Measurements from ENCODE around the gene F12.
A peak's percentile ranks its signal among the peaks of the same experiment; 100 is the strongest.

F12 gene

DNA sequence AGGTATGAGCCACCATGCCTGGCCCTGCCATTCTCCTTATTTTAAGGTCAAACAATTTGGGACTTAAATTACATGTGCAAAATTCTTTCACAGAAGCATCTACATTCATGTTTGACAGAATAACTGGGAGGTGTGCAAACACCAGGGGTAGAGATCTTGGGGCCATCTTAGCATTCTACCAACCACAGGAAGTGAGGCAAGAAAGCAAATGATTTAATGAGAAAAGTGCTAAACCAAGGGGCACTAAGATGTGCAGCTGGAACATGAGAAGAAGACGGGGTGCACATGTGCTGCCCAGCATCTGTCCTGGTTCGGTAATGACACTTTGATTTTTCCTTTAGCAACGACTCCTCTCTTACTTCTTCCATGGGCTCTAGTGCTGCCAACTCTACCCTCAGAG, 1.2 kb upstream of the F12 start:
- no peak for DNase-seq

DNA sequence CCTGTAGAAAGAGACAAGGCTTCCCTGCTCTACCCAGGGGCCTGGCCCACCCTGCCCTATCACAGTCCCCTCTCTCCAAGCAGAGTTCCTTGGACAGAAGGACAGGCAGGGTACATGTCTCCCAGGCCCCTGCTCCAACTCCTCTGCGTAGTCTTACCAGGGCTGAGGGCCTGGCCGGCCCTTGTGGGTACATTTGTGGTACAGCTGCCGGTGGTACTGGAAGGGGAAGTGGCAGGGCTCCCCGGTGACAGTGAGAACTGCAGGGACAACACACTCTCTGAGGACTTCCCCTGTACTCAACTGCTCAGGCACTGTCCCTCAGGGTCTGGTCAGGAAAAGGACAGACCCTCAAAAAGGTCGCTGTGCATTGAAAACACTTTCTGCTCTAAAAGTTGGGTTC, 3.6 kb downstream of the F12 start:
- DNase-seq = no peak

DNA sequence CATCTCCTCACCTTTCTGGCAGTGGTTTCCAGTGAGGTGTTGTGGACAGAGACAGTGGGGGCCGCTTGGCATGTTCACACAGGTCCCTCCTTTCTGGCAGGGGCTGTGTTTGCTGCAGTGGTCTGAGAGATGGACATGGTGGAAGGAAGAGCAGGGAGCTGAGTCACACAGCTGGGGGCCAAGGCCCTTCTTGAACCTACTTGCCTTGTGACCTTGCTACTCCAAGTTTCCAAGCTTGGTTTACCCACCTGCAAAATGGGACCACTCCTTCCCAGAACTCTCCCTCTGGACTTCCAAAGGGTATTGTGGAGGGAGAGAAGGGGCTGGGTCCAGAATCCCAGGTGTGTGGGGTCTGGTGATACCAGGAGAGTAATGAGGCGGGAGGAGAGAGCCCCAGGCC, 4.1 kb downstream of the F12 start:
- DNase-seq = no peak

DNA sequence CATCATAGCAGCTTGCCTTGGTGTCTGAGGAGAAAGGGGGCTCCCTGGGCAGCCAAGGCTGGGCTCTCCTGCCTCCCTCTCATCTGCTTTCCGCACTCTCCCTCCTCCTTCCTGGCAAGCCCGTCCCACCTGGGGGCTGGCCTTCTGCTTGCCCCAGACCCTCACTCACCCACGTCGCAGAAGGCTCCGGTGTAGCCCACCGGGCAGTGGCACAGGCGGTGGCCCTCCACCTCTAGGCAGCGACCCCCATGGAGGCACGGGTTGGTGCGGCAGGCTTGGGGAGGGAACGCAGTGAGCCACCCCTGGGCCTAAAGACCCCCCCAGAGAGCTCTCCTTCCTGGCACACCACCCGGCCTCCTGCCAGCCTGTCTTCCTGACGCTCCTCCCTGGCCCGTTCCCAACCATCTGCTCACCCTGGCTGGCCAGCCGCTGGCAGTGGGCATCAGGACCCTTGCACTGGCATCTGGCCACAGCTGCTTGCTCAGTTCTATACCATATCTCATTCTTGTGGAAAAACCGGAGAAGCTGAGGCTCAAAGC, 4.7 kb downstream of the F12 start:
- DNase-seq = no peak

DNA sequence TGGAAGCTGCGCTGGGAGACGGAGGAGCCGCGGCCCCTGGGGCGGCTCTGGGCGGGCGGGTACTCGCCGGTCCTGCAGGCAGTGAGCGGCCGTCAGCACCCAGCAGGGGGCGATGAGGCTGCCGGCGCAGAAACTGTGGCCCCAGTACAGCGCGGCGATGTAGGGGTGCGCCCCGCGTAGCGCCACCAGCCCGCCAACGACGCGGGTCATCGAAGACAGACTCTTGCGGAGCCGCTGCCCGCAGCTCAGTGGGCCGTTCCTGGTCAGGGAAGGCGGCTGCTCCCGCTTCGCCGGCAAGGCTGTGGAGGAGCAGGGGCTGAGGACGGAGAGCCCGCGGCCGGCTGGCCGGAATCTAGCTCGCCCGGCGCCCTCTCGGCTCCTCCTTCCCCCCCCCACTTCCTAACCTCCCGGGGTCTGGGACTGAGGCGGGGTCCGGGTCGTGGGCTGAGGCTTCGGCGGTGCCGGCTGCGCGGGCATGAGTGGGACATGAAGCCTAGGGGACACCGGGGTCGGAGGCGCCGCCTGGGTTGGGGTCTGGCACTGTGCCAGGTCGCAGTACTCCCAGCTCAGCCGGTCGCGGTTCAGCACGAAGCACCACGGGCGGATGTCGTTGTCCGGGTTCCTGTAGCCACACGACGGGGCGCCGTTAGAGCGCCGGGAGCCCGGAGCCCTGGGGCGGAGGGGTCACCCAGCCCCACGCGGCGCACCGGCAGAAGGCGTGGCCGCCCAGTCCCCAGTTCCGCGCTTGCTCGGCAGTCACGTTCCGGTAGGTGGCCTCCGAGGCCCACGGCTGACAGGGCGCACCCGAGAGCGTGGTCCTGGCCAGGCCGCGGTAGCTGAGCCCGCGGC, 5.3 kb downstream of the F12 start:
- DNase-seq = peak; percentile 77

DNA sequence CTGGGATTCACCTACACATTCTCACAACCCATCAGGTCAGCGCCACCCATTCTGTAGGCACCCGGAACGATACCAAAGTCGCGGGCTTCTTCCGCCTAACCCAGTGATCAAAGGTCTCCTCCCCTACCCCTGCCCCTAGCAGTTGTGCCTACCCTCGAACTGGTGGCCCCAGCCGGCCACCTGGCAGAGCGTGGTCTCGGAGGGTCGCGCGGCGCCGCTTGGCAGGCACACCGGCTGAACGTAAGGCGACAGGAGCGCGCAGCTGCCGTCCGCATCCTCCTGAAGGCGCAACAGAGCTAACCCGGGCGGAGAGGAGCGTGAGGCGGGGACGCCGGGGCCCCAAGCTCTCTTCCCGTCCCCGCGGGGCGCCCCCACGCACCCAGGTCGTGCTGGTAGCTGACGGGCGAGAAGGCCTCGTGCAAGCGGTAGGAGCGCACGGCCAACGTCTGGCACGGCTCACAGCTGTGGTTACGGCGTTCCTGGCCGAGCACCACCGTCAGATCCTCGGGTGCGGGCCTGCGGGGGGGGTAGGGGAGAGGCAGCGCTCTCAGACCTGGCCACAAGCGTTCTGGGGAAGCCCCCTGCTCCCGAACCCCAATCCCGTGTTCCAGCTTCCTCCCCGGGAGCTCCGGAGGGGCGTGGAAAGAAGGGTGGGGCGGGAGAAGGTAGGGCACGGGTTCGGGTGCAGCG, 6.1 kb downstream of the F12 start:
- peak; percentile 45 for DNase-seq

DNA sequence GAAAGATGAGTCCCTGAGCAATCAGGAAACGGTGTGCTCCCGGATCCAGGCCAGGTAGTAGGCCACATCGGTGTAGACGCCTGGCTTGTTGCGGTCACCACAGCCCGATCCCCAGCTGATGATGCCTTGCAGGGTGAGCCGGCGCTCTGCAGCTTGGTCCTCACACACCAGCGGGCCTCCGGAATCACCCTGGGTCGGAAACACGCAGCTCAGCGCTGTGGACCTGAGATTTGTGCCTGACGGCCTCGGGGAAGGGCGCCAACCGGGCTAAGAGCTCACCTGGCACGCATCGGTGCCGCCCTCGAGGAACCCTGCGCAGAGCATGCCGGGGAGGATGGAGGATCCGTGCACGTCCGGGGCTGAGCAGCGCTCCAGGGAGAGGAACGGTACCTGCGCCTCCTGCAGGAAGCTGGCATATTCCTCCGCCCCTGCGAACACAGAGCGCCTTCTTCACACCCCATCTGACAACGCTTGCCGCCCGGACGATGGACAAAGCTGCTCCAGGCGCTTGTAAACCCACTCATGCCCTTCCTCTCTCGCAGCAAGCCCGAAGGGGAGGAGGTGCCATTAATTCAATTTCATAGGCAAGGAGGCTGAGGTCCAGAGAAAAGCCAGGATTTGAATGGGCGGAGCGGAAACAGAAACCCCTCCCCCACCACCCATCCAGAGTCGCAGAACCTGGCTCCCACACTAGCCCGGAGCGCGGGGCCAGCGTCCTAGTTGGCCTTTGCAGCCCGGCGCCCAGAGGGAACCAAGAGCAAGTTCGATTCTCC, 6.9 kb downstream of the F12 start:
- peak; percentile 43 for DNase-seq

DNA sequence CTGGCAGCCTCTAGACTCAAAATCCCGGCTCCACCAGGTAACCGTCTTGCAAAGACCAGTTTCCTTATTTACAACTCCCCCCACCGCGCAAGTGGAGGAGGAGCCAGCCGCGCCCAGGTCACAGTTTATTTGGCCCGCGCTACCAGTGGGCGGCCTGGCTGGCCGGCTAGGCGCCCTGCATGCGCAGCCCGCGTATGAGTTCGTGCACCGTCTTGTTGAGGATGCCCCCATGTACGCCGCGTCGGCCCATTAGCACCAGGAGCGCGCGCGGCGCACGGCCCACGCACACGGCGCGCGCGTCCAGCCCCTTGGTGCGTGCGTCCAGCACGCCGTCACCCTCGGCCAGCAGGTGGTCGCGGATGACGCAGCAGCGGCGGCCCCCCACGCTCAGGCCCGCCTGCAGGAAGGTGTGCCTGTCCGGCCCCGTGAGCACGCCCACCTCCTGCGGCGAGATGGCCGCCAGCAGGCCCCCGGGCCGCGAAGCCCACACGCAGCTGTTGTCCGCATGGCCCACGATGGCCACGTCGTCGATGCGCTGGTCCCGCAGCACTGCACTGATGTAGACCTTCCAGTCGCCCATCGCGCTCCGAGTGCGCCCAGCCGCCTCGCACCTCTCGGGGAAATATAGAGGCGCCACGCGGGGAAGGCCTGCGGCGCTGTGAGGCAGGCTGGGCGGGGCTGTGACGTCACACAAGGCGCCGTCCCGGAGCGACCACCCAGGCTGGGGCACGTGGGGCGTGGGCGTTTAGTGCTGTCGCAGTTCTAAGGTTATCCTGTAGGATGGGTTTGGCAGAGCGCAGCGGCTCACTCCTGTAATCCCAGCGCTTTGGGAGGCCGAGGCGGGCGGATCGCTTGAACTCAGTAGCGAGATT, 9.1 kb downstream of the F12 start, which contains the start of gene PFN3:
PFN3 (minus strand) TSS at position 665 of the 872 bp plus-strand sequence; CDS start at position 580, 85 bp downstream.
- no peak for DNase-seq

DNA sequence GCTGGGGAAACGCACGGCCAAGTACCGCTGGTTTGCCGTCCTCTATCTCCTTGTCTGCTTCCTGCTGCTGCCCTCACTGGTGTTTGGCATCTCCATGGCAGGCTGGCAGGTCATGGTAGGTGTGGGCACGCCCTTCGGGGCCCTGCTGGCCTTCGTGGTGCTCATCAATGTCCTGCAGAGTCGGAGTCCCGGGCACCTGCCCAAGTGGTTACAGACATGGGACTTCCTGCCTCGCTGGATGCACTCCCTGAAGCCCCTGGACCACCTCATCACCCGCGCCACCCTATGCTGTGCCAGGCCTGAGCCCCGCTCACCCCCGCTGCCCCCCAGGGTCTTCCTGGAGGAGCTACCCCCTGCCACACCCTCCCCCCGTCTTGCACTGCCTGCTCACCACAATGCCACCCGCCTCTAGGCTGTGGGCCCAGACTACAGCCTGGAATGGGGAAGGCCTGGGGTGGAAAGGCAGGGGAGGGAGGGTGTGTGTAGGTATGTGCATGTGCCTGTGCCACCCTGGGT, 11.4 kb downstream of the F12 start:
- no peak for DNase-seq

DNA sequence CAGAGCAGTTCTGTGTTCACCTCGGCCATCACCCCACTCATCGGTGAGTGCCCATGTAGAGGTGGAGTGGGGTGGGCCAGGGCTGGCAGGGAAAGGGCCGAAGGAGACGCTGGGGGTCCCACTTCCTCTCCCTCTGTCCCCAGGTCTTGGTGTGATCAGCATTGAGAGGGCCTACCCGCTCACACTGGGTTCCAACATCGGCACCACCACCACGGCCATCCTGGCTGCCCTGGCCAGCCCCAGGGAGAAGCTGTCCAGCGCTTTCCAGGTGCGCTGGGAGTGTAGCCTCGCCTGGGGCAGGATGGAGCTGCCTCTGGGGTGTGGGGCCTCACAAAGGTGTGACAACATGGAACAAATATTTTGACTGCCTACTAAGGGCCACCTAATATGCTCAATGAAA, 12.6 kb downstream of the F12 start:
- DNase-seq = no peak

DNA sequence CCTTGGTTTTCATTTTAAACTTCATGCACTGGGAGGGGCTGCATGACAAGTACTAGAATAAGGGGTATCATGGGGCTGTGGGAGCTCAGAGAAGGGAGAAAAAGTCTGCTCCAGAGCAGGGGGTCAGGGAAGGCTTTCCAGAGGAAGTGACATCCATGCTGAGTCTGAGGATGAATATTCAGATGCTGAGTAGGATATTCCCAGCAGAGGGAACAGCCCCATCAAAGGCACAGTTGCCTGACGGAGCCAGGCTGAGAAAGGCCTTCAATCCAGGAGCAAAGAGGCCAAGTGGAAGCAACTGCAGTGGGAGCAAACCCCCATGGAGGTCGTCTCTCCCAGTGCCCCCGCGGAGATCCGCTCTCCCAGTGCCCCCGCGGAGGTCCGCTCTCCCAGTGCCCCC, 13.3 kb downstream of the F12 start:
- no peak for DNase-seq

DNA sequence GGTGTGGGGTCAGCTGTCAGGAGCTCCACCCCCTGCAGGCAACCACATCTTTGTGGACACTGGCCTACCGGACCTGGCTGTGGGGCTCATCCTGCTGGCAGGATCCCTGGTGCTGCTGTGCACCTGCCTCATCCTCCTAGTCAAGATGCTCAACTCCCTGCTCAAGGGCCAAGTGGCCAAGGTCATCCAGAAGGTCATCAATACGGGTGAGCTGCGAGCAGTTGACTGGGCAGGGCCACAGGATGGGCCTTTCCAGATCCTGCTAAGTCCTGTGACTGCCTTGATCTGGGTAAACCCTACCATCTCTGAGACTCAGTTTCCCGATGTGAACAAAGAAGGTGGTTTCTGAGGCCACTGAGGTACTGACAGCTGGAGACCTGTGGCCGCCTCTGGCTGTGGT, 15.4 kb downstream of the F12 start:
- DNase-seq = no peak

DNA sequence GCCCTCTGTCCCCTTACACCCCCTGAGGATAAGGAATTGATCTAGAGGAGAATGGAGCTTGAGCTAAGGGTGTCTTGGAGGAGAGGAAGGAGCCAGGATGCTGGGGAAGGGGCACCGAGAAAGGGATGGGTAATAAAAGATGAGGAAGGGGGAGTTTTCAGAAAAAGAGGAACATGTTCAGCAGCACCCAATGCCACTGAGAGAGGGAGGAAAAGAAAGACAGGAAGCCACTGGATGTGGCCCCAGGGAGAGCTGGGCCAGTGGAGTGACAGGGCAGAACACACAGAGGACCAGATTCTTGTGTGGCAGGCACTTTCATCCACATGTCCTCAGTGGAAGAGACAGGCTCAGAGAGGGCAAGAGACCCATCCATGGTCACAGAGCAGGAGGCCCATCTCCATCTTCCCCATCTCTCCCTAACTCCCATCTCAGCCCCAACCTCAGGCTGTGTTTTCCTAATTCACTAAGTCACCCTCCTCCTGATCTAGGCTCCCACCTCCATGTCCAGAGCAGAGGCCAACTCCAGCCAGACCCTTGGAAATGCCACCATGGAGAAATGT, 16.1 kb downstream of the F12 start:
- DNase-seq = no peak

DNA sequence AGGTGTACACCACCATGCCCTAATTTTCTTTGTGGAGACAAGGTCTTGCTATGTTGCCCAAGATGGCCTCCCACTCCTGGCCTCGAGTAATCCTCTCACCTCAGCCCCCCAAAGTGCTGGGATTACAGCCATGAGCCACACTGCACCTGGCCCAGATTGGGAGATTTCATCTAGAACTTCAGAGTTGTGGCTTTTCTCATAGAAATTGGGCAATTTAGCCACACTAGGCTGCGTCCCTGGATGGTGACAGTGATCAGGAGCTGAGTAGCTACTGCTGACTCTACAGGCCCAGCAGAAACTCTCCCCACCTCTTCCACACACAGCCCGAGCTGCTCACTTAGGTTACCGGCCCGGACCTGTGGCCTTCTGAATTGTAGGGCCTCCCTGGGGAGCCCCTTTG, 16.6 kb downstream of the F12 start:
- no peak for DNase-seq

DNA sequence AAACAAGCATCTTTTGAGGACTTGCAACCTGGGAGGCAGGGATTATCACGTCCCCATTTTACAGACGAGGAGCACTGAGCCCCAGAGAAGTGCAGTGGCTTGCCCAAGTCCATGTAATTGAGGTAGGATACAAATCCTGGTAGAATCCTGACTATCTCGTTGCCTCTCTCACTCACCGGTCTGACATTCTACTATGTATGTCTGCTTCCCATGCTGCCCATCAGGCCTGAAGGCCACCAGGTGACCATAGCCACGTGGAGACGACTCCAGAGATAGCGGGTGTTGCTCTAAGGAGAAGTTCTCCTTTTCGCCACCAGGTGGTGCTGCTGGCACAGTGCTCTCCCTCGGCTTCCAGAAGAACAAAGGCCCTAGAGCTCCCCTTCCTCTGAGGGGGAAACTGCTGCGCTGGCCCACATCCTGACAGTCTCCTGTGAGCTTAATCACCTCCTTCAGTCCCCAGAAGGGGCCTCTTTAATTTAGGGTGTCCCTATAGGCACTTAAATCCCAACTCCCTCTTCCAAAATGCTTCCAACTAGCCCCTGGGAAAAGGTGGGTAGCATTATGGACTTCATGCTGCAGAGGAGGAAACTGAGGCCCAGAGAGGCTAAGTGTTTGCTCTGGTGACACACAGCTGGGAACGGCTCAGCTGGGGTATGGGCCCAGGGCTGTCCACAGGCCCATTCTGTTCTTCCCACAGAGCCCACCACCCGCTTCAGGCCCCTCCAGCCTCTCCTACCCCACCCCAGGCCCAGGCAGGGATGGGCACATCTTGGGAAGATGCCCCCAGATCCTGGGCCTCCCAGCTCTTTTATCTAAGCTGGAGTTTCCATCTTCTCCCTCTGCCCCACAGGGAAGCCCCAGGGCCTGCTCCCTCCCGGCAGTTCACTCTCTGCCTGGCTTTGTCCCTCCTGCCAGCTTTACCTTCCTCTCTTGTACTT, 18.7 kb downstream of the F12 start:
- DNase-seq = peak; percentile 85

DNA sequence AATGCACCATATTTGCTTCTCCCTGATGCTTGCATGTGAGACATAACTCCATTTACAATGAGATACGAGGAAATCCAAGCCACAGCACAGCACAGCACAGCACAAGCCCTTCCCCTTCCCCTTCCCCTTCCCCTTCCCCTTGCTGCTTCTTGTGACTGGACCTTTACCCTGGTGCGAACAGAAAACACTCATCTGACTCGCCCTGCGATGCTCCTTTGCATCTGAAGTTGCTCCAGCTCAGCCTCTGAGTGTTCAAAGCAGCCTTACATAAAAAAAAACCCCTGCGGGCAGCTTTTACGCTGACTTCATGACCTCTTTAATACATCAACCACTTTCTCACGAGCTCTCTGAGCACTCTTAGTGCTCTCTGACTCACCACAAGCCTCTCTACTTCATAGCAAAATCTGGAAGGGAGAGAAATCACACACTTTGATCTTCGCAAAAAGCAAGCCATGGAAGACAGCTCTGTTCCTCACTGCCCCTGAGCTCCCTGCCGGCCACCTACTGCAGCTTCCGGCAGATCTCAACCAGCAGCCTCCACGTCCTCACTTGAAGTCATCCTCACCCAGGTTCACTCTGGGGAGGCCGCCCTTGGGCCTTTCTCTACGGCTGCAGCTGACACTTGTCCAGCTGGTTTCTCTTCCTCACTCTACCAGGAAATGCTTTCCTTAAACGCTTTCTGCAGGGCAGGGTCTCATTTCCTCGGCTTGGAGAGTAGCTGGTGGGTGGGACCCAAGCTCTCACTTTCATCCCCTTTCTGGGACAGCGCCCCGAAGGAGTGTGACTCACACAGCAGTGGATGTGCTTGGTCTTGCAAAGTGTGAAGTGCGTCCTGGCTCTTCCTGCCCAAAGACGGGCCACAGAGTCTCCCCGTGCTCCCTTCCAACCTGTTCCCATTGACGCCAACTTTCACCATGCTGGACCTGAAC, 19.9 kb downstream of the F12 start:
- DNase-seq = peak; percentile 49

DNA sequence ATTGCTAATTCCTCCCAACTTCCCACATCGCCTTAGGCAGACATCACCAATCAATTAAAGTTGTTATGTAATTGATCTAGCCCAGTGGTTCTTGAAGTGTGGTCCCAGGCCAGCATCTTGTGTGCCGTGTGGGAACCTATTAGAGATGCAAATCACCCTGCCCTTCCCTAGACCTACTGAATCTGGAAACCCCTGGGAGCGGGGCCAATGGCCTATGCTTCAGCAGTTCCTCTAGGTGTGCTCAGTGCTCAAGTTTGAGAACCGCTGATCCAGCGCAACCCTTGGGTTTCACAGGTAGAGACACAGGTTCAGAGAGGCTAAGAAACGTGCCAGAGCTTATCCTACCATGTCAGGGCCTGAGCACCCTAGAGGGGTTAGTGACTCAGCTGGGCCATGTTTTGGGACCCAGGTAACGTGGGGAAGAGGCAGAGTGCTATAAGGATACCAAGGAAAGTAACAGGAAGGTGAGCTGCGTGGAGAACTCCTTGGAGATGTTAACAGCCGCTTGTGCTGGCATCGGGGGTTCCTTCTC, 20.8 kb downstream of the F12 start:
- no peak for DNase-seq

DNA sequence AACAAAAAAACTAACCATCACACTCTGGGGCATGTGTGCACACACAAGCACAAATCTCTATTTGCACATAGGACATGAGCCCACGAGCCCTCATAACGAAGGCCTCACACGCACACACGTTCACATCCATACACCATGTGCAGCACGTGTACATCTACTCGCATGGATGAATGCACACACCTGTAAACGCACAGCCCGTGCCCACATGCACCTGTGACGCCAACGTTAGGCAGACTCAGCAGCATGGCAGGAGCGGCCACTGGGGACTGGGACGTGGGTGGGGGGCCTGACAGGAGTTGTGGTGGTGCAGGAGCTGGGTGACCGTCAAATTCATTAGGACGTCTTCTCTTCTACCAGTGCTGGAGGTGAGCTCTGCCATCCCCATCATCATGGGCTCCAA, 22.0 kb downstream of the F12 start:
- DNase-seq = no peak

DNA sequence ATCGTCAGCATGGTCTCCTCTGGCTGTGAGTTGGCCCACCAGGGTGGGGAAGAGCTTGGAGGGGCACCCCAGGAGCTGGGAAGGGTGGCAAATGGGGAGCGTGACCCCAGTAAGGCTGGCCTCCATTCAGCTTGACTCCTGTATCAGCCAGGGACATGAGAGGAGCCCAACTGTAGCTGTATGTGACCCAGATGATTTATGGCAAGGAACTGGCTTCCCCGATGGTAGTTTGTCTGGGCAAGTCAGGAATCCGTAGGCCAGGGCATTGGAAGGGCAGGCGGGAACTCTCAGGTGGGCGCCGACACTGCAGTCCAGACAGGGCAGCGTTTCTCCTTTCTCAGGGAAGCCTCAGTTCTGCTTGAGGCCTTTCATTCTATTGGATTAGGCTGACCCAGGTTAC, 22.8 kb downstream of the F12 start:
- DNase-seq = no peak

All from effector CD4-positive, alpha-beta T cell (primary cell).